HG03442 (cell line): ENCODE measurements around the gene RXRB.
"Not testable (repeated sequence)": the region's sequence is repeated elsewhere in the genome, so short reads cannot be mapped to it uniquely, and the experiment has no call there.

Experiments
- ATAC-seq: cut with Tn5 transposase; IDR thresholded peaks from one replicate; pipeline ENCODE4 v1.9.1; 2021; ENCODE audit warnings: mild to moderate bottlenecking, moderate library complexity; ENCODE audit not compliant: unreplicated experiment

RXRB gene

DNA sequence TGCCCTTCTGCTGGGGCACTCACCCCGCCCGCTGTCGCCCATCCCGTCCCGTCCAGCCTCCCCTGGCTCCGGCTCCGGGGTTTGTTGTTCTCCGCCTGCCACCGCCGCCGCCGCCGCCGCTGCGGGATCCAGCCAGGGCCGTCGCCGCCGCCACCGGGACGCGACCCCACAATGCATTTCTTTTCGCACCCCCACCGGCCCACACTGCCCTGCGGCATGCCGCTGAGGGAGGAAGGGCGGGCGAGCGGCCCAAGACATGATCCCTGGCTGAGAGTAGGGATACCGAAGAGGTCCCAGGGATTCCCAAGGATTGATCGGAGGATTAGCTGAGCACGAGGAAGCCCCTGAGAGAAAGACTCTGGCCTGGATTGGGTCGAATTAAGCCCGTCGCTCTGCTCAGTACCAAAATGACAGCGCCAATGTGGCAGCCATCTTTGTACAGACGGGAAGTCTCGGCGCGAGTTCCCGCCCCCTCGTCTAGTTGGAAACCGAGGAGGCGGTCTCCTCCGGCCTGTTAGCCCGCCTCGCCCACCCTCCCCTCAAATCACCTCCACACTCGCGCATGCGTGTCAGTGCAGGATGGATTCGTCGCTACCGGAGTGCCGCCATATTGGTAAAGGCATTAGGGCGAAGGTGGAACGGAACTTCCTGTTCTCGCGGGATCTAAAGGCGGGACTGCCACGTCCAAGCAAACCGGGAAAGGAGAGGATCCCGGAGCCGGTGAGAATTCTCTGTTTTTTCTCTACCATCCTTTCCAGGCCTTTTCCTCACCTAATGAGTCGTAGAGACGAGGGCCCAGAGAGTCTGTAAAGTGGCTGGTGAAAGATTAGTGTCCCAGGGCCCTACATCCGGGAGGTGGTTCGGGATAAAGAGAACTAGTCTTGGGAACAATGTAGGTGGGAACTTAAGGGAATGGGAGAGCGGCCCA, at the start of gene RXRB, which contains the start of gene SLC39A7:
RXRB (minus strand) TSS at position 447 of the 928 bp plus-strand sequence; CDS start at position 258, 189 bp downstream.
SLC39A7 (plus strand) TSS at position 649 of the 928 bp plus-strand sequence. CDS start 379 bp downstream, outside the sequence.
- peak; percentile 46 for ATAC-seq

DNA sequence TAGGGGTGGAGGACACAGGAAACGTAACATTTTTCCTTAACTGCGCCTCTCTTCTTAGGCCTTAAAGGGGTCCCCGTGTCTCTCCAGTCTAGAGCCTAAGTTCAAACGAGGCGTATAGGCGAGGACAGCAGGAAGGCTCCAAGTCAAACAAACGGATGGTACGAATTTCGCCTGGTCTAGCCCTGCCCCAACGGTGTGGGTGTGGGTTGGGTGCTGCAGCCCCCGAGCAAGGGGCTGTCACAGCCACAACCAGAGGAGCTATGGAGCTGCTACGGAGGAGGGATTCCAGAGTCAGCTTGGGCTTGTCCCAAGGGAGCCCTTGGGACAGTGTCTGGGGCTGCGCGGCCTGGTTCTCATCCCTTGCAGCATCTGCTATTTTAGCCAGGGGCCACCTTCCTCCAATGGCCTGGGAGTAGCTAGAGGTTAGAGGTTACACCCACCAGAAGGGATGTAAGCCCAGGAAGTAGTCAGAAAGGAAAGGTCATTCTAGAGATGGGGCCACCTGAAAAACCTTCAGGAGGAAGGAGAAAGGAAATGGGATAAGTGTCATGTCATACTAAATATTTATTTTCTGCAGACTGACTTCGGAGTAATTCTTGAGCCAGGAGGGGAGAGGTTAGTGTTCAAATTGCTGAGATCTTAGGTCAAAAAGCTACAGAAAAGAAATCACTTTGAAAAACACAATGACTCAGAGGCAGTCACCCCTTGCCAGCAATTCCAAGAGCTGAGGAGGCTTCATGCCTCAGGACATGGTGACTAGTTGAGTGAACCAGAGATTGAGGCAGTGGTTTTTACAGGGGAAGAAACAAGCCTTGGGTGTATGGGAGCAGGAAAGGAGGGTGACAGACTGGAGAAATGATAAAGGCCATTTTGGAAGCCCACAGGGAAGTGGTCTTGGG, 49.5 kb upstream of the RXRB start:
- ATAC-seq: no peak

DNA sequence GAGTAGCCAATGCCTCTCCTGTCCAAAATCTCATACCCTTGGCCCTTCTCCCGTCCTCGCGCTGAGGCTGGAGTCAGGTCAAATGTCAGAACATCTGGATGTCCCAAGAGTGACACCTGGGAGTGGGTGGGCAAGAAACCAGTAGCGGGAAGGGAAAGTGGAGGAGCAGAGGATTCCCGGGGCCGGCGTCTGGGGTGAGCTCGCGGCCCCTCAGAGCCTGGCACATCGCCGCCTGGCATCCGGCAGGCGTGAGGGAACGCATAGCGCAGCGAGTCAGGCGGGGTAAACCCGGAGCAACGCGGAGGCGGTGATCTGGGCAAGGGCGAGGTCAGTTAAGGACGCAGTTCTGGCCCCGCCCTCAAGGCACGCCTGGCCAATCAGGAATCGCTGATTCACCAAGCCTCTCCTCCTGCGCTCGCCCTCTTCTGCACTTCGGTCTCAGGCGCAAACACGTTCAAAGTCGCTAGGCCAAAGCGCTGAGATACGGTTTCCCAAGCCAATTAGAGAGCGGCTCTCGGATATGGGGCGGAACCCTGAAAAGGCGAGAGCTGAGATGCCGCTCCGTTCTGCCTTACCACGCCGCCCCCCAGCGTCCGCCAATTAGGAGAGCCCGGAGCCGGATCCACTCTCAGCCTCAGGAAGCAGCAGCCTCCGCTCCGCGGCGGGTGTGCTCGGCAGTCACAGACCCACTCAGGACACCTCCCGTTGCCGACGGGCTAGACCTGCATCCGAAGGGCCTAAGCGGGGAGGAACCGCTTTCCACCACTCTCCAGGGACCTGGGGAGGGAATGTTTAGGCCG, 48.7 kb upstream of the RXRB start:
- peak; percentile 91 for ATAC-seq

DNA sequence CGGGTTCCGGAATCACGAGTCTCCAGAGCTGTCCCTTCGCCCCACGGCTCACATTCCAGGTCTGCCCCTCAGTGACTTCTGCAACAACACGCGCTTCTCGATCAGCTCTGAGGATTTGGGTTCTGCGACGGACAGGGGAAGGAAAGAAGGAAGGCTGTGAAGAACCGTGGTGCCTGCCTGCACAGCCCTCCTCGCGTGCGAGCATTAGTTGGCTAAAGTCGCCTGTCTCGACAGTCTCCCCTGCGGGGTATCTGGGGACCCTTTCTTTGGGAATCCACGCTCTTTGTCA, 48.1 kb upstream of the RXRB start:
- no peak for ATAC-seq

DNA sequence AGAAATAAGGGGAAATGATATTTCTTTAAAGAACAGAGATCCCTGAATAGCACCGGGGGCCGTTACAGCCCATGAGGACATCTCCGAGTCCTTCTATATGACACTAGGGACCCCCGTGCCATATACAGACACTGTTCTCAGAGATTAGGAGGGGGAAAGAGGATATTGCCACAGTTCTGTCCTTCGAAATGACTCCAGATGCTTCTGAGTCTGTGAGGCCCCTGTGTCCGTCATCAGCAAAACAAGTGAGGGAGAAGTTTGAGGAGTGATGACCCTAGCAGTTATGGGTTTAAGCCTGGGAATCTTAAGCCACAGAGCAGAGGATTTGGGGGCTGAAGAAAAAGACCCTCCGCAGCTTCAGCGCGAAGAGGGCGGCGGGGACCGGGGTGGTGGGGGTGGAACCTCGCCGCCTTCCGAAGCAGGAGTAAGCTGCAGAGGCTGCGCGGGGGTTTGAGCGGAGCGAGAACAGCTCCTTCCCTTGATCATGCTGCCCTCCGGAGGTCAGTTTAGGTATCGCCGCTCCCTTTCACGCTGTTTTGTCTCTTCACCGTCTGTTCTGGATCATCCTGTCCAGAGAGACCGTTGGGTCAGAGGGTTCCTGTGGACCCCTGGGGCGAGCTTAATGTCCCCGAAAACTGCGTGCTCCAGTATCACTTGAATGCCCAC, 47.6 kb upstream of the RXRB start:
- peak; percentile 32 for ATAC-seq

DNA sequence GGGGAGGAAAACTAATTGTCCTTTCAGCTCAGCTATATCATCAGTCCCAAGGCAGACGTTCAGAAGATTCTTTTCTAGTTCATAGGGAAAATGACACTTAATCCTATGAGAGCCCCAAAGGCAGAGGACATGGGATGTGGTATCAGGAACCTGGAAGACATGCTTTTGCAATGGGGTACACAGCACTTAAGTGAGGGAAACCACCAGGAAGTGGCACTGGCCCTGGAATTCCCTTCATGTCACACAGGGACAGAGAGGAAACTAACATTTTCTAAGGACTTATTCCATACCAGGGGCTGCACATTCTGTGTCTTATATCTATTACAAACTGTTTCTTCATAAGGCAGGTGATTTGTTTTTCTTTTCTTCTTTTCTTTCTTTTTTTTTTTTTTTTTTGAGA, 43.0 kb upstream of the RXRB start:
- ATAC-seq: no peak

DNA sequence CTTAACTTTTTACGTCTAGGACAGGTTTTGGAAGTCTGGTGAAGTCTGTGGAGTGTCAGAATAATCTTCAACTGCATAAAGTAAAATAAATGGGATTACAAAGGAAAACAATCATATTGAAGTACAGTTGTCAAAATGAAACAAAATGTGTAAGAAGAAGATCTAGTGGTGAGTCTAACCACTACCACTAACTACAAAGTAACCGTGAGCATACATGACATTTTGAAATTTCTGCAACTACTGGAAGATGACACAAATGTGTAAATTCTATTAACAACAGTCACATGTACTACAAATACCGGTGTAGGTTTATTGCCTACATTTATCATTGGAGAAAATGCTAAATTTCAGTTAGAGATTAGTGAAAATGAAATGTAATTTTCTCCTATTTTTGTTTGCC, 41.5 kb upstream of the RXRB start:
- ATAC-seq: no peak

DNA sequence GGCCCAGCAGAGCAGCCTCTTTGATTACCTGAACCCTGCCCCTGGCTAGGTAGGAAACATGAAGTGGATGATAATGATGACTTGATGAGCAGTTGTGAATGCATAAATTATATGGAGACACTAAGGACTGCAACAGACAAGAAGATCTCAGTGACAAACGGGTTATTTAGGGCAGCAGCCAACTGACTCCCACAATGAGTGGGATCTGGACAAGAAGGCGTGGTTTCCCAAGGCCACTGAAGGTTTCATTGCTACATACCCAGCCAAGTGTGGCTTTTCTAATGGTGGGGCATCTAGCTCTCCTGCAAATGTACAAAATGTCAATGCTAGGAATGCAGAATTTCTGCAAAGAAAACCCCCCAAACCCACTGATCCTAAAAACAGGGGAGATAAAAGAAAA, 37.3 kb upstream of the RXRB start:
- no peak for ATAC-seq

DNA sequence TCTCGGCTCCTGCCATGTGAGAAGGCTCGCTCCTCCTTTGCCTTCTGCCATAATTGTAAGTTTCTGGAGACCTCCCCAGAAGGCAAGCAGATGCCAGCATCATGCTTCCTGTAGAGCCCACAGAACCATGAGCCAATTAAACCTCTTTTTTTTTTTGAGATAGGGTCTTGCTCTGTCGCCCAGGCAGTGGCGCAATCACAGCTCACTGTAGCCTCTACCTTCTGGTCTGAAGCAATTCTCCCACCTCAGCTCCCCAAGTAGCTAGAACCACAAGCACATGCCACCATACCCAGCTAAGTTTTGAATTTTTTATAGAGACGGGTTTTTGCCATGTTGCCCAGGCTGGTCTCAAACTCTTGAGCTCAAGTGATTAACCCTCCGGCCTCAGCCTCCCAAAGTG, 36.4 kb upstream of the RXRB start:
- no peak for ATAC-seq

DNA sequence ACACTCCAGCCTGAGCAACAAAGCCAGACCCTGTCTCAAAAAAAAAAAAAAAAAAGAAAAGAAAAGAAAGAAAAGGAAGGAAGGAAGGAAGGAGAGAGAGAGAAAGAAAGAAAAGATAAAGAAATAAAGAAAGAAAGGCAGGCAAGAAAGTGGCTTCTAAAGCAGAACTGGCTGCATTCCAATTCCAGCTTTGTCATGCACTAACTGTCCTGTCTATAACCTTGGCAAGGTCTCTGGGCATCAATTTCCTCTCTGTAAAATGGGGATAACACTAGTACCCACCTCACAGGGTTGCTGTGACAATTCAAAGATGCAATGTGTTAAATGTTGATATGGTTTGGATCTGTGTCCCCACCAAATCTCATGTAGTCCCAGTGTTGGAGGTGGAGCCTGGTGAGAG, 35.9 kb upstream of the RXRB start:
- ATAC-seq: no peak

DNA sequence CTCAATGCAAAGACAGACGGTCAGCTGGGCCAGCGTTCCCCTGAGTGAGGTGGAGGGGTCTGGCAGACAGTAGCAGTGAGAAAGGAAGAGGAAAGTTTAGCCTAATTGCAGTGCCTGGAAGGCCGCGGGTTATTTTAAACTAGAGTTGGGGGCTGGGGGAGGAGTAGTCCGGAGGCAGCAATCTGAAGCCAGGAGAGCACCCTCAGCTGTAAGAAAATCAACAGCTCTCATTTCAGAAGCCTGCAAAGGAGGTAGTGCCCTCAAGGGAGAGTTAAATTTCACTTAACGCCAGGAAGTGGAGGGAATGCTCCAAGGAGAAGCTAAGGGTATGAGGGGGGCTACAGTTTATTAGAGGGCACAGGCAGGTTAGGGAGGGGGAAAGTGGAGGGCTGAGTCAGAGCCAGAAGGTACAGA, 34.8 kb upstream of the RXRB start:
- no peak for ATAC-seq

DNA sequence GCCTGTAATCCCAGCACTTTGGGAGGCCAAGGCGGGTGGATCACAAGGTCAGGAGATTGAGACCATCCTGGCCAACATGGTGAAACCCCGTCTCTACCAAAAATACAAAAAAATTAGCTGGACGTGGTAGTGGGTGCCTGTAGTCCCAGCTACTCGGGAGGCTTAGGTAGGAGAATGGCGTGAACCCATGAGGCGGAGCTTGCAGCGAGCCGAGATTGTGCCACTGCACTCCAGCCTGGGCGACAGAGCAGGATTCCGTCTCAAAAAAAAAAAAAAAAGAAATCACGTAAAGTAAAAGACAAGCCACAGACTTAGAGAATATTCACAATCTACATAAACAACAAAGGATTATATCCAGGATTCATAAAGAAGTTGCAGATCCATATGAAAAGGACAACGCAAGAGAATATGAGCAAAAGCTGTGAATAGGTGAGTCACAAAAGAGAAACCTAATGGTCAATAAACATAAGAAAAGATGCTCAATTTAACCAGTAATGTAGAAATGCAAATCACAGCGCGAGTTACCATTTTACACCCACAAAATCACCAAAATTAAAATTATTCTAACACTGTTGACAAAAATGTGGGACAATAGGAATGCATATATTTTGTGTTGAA, 26.1 kb upstream of the RXRB start:
- ATAC-seq: not testable (repeated sequence)

DNA sequence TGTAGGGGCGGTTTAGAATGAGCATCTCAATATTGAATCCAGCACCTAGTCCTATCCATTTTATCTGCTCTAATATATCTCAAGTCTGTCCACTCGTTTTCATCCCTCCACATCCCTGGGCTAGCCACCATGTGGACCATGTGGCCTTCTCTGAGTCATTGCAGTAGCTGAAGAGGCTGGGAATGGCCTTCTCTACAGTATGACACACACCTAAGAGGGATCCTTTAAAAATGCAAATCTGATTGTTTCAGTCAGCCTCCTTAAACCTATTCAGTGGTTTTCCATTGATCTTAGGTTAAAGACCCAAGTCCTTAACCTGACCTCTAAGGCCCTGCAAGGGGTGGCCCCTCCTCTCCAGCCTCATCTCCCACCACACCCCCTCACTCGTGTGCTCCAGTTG, 17.2 kb upstream of the RXRB start:
- no peak for ATAC-seq

DNA sequence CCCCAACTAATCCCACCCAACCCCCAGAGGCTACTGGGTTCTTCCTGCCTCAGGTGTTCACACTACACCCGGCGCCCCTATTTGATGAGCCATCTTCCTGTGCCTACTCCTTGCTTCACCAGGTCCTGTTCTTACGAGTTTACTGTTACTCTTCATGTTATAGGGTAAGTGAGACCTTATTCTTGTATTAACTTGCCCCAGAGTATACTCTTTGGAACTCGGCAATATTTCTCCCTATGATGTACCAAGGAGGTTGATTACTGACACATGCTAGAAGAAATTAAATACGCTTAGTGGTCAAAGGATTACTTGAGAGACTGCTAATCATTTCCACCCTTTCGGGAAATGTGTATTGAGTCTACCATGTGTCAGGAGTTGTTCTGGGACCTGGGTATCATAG, 16.8 kb upstream of the RXRB start:
- no peak for ATAC-seq

DNA sequence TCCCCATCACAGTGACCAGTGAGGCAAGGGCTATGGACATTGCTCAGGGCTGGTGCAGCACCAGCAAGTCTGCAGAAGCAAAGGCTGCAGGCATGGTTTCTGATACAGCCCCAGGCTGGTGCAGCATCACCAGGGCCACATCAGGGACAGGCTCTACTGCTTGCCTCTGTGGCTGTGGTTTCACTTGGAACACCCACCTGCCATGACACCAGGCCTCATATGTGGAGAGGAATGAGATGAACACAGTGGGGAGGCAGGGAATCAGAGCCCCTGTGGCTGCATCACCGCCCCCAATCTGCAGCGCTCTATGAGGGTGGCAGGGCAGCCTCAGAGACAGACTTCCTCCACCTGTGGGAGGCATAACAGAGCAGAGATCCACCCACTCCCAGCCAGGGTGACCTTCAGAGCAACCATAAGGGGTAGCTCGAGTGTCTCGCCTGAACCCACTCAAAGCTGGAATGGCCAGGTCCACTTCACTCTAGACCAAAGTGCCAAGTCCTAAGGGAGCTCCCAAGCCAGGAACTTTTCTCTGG, 15.7 kb upstream of the RXRB start:
- no peak for ATAC-seq

DNA sequence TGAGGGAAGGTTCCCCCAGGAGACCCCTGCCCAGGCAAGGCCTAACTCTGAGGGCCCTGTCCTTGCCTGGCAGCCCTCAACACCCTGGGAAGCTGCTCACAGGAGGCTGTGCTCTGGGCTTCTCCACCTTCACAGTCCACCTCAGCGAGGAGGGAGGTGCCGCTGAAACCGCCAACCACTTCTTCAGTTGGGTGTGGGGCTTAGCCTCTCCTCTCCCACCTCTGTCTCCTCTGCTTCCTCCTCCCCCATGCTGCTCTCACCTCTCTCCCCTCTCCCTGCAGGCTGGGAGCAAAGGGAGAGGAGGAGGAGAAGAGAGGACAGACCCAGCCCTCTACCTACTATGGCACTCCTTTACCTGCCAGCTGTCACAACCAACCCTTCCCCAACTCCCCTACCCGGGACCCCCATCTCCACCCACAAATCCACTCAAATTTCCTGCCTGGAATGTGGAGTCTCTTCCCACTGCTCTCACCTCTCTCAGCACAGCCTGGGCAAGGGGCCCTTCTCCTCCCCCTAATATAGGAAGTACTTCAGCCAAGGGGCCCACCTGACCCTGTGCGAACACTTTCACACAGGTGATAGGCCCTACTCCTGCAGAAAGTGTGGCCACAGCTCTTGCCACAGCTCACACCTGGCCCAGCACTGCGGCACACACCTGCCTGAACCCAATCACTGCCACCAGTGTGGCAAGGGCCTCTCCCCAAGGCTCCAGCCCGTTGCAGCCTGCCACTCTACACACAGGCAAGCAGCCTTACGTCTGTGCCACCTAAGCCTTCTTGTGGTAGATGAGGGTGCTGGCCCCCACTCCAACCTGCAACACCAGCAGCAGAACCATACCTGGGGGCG, 15.0 kb upstream of the RXRB start:
- no peak for ATAC-seq

DNA sequence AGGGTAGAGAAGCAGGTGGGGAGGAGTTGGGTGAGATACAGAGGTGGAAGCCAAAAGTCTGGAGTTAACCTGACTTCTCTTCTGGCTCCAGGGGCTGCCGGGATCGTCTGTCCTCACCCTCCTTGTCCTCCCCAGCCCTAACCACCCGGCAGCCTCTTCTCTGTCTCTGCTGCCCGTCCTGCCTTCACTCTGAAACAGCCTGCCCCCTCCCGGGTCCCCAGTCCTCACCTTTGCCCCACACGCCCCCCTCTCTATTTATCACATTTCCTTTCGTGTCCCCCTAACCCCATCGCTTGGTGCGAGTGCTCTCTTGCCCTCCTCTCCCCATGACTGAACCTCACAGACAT, 13.5 kb upstream of the RXRB start:
- no peak for ATAC-seq

DNA sequence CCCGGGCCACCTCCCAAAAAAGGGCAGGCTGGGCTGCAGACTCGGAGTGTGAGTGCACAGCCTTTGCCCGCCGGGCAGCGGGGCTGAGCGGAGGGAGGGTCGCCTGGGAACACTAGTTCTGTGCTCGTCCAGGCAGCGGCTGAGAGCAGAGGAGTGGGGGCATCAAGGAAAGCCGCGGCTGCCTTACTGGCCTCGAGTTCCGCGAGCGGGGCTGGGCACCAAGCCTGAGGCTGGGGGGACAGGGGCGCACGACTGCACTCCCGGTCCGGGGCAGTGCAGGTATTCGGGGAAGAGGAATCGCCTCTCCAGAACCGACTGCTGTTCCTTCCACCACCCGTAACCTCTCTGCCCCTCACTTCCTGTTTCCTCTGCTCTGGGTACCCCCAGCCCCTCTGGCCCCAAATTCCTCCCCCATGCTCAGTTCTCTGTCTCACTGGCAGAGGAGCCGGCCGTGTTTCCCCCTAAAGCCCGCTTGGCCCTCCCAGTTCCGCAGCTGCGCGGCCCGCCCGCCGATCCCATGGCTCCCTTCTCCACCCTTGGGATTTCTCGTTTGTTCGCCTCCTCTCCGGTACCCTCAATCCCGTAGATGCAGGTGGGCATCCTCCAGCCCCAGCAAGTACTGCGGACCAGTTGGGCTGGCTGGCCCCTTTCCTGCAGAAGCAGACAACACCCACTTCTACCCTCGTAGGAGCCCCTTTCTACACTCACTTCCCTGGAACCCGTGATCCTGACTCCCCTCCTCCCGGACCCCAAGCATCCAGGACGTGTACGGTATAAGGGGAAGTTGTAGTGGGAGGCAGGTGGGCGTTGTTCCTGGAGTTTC, 12.9 kb upstream of the RXRB start:
- ATAC-seq: no peak
